ENCODE results near the gene ZNF653.

- TF ChIP-seq, protein P1, sequence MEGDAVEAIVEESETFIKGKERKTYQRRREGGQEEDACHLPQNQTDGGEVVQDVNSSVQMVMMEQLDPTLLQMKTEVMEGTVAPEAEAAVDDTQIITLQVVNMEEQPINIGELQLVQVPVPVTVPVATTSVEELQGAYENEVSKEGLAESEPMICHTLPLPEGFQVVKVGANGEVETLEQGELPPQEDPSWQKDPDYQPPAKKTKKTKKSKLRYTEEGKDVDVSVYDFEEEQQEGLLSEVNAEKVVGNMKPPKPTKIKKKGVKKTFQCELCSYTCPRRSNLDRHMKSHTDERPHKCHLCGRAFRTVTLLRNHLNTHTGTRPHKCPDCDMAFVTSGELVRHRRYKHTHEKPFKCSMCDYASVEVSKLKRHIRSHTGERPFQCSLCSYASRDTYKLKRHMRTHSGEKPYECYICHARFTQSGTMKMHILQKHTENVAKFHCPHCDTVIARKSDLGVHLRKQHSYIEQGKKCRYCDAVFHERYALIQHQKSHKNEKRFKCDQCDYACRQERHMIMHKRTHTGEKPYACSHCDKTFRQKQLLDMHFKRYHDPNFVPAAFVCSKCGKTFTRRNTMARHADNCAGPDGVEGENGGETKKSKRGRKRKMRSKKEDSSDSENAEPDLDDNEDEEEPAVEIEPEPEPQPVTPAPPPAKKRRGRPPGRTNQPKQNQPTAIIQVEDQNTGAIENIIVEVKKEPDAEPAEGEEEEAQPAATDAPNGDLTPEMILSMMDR (IDR thresholded peaks at IDR 0.05; ENCODE audit: extremely low read depth in 1 of 2, insufficient read depth in 1 of 2, low read depth in 1 of 2, low read length in 2 of 2) = no peak
- TF ChIP-seq POLR2A (IDR thresholded peaks at IDR 0.05; ENCODE audit: low read depth, low read length) = no peak
- TF ChIP-seq POLR2AphosphoS5 (IDR thresholded peaks at IDR 0.05; ENCODE audit: insufficient read depth, low read depth, low read length) = no peak
- TF ChIP-seq GATA2 (IDR thresholded peaks at IDR 0.05; ENCODE audit: insufficient read depth, insufficient read length, low read depth, low read length) = no peak
- no peak for TF ChIP-seq MYC (IDR thresholded peaks at IDR 0.05; ENCODE audit: low read depth, low read length)
- TF ChIP-seq, protein P2, sequence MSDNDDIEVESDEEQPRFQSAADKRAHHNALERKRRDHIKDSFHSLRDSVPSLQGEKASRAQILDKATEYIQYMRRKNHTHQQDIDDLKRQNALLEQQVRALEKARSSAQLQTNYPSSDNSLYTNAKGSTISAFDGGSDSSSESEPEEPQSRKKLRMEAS (IDR thresholded peaks at IDR 0.05; ENCODE audit: insufficient read depth, insufficient read length) = no peak
- TF ChIP-seq FOS (IDR thresholded peaks at IDR 0.05; ENCODE audit: borderline replicate concordance, insufficient read depth, low read length) = no peak
- no peak for TF ChIP-seq EZH2 (IDR thresholded peaks at IDR 0.05; ENCODE audit: borderline replicate concordance, low read depth, low read length, severe bottlenecking)
- TF ChIP-seq JUN (IDR thresholded peaks at IDR 0.05; ENCODE audit: borderline replicate concordance, insufficient read depth, insufficient read length, low read depth) = no peak
Observed at GRCh38 chr19:11539495-11540365, 34.1 kb upstream of the ZNF653 start.
